Astrocyte (in vitro differentiated cells and primary cell): ENCODE measurements around the gene SH3BGRL2. TPM values are rescaled to one million over a fixed set of nuclear protein-coding genes. Genes with fewer than 3 reads are reported as not detected.

Experiments
- DNase-seq: peaks from one replicate; pipeline ENCODE4 v3.0.0-alpha.2; 2010; ENCODE audit warnings: low read depth
- FAIRE-seq: peaks from 2 replicates; lab custom pipeline; 2011; peaks lifted over from hg19 to GRCh38; lab: Jason Lieb, UNC
- H2AFZ ChIP-seq: 2 replicates; pipeline ENCODE4 v1.6.0; 2012; ENCODE audit warnings: low read depth, low read length, inconsistent platforms
- H3K27ac ChIP-seq: 2 replicates; pipeline ENCODE4 v1.5.1; 2011; ENCODE audit warnings: low read depth, low read length, inconsistent platforms
- H3K27me3 ChIP-seq: 2 replicates; pipeline ENCODE4 v1.6.0; 2011; ENCODE audit warnings: low read length, inconsistent platforms; ENCODE audit not compliant: insufficient read depth
- H3K36me3 ChIP-seq: 2 replicates; pipeline ENCODE4 v1.5.1; 2011; ENCODE audit warnings: low read length, inconsistent platforms; ENCODE audit not compliant: insufficient read depth
- H3K4me1 ChIP-seq: 2 replicates; pipeline ENCODE4 v1.5.1; 2011; ENCODE audit warnings: low read length, inconsistent platforms; ENCODE audit not compliant: insufficient read depth
- H3K4me2 ChIP-seq: 2 replicates; pipeline ENCODE4 v1.6.0; 2012; ENCODE audit warnings: low read length, inconsistent platforms
- H3K4me3 ChIP-seq: 2 replicates; pipeline ENCODE4 v1.5.1; 2011; ENCODE audit warnings: low read depth, mild to moderate bottlenecking, low read length, inconsistent platforms; ENCODE audit not compliant: insufficient read depth
- H3K79me2 ChIP-seq: 2 replicates; pipeline ENCODE4 v1.6.0; 2012; ENCODE audit warnings: mild to moderate bottlenecking, low read length, inconsistent platforms; ENCODE audit not compliant: insufficient read depth
- H3K9ac ChIP-seq: 2 replicates; pipeline ENCODE4 v1.6.0; 2012; ENCODE audit warnings: mild to moderate bottlenecking, low read length, inconsistent platforms
- H3K9me3 ChIP-seq: 2 replicates; pipeline ENCODE4 v1.5.1; 2012; ENCODE audit warnings: low read depth, mild to moderate bottlenecking, low read length, inconsistent platforms; ENCODE audit not compliant: insufficient read depth
- H4K20me1 ChIP-seq: 2 replicates; pipeline ENCODE4 v1.6.0; 2012; ENCODE audit warnings: low read length, inconsistent platforms; ENCODE audit not compliant: insufficient read depth
- H3K27ac Mint-ChIP-seq: one replicate; pipeline ENCODE4 v1.8.0; 2021; ENCODE audit warnings: mild to moderate bottlenecking, mixed read lengths; ENCODE audit not compliant: unreplicated experiment
- H3K27me3 Mint-ChIP-seq: one replicate; pipeline ENCODE4 v1.8.0; 2021; ENCODE audit warnings: low read depth, mixed read lengths; ENCODE audit not compliant: unreplicated experiment
- H3K36me3 Mint-ChIP-seq: one replicate; pipeline ENCODE4 v1.8.0; 2021; ENCODE audit warnings: low read depth, mixed read lengths; ENCODE audit not compliant: unreplicated experiment
- H3K4me1 Mint-ChIP-seq: one replicate; pipeline ENCODE4 v1.8.0; 2021; ENCODE audit warnings: low read depth, mixed read lengths; ENCODE audit not compliant: unreplicated experiment
- H3K4me3 Mint-ChIP-seq: one replicate; pipeline ENCODE4 v1.8.0; 2021; ENCODE audit warnings: mild to moderate bottlenecking, moderate library complexity, mixed read lengths; ENCODE audit not compliant: unreplicated experiment
- H3K9me3 Mint-ChIP-seq: one replicate; pipeline ENCODE4 v1.8.0; 2021; ENCODE audit warnings: mild to moderate bottlenecking, mixed read lengths; ENCODE audit not compliant: unreplicated experiment
- CTCF ChIP-seq: IDR thresholded peaks from 2 replicates; pipeline ENCODE4 v1.5.1; 2011; ENCODE audit warnings: low read depth, mild to moderate bottlenecking, inconsistent platforms, low read length, moderate library complexity; ENCODE audit not compliant: insufficient read depth
- EZH2 ChIP-seq: IDR thresholded peaks from 2 replicates; pipeline ENCODE4 v1.6.1; 2012; ENCODE audit warnings: mild to moderate bottlenecking, low read length, inconsistent platforms; ENCODE audit not compliant: insufficient read depth
- total RNA-seq: library from RNA; stranded (reverse); gene quantifications from 2 replicates; pipeline ENCODE4 v1.2.1, GENCODE V29; 2021

SH3BGRL2 gene
- total RNA-seq, 1 donor from 2014 or later: 15.9 TPM

- H3K27ac ChIP-seq: no peak overlapping the region
- H3K9me3 Mint-ChIP-seq: no peaks in the 10 kb centered on the region
- H3K27me3 Mint-ChIP-seq: no peaks in the 10 kb centered on the region
- no peaks in the 10 kb centered on the region for H3K4me1 ChIP-seq
- FAIRE-seq: no peak
- H3K9me3 ChIP-seq: no peaks in the 10 kb centered on the region
- H3K4me1 Mint-ChIP-seq: no peaks in the 10 kb centered on the region
- no peak overlapping the region for H3K27ac Mint-ChIP-seq
- no peaks in the 10 kb centered on the region for H3K36me3 ChIP-seq
- no peak overlapping the region for H3K4me2 ChIP-seq
- H3K9ac ChIP-seq: no peak overlapping the region
- H3K79me2 ChIP-seq: no peaks in the 10 kb centered on the region
- no peaks in the 10 kb centered on the region for H4K20me1 ChIP-seq
- H3K36me3 Mint-ChIP-seq: no peaks in the 10 kb centered on the region
- DNase-seq: no peak
- no peak overlapping the region for H3K4me3 ChIP-seq
- no peaks in the 10 kb centered on the region for H3K27me3 ChIP-seq
- no peak overlapping the region for H2AFZ ChIP-seq
- TF ChIP-seq EZH2: no peak
- TF ChIP-seq CTCF: no peak
- H3K4me3 Mint-ChIP-seq: no peak overlapping the region
Measured at GRCh38 chr6:79706527-79706926, 75.4 kb downstream of the SH3BGRL2 start.

GRCh38 chr6:79707621-79708020 lies 76.5 kb downstream of the SH3BGRL2 start:
- Histone ChIP-seq H3K27ac (no peak overlapping the region), H3K4me2 (no peak overlapping the region), H4K20me1 (no peaks in the 10 kb centered on the region), H3K9ac (no peak overlapping the region), H3K79me2 (no peaks in the 10 kb centered on the region), H3K4me1 (no peaks in the 10 kb centered on the region), H2AFZ (no peak overlapping the region), H3K9me3 (no peaks in the 10 kb centered on the region), H3K27me3 (no peaks in the 10 kb centered on the region), H3K4me3 (no peak overlapping the region), H3K36me3 (no peaks in the 10 kb centered on the region)
- Mint-ChIP-seq H3K27me3 (no peaks in the 10 kb centered on the region), H3K27ac (no peak overlapping the region), H3K9me3 (no peaks in the 10 kb centered on the region), H3K4me1 (no peaks in the 10 kb centered on the region), H3K4me3 (no peak overlapping the region), H3K36me3 (no peaks in the 10 kb centered on the region)
- TF ChIP-seq CTCF (no peak), EZH2 (no peak)
- DNase-seq (no peak), FAIRE-seq (no peak)

- H2AFZ ChIP-seq: no peak overlapping the region
- H3K4me2 ChIP-seq: no peak overlapping the region
- no peaks in the 10 kb centered on the region for H3K79me2 ChIP-seq
- no peak overlapping the region for H3K4me3 ChIP-seq
- no peaks in the 10 kb centered on the region for H3K27me3 ChIP-seq
- no peak overlapping the region for H3K27ac ChIP-seq
- no peaks in the 10 kb centered on the region for H3K4me1 Mint-ChIP-seq
- H3K36me3 Mint-ChIP-seq: no peaks in the 10 kb centered on the region
- H3K9ac ChIP-seq: no peak overlapping the region
- no peak overlapping the region for H3K4me3 Mint-ChIP-seq
- FAIRE-seq: no peak
- no peaks in the 10 kb centered on the region for H3K9me3 Mint-ChIP-seq
- H3K27me3 Mint-ChIP-seq: no peaks in the 10 kb centered on the region
- H3K9me3 ChIP-seq: no peaks in the 10 kb centered on the region
- DNase-seq: no peak
- no peaks in the 10 kb centered on the region for H3K36me3 ChIP-seq
- no peaks in the 10 kb centered on the region for H4K20me1 ChIP-seq
- H3K27ac Mint-ChIP-seq: no peak overlapping the region
- H3K4me1 ChIP-seq: no peaks in the 10 kb centered on the region
- TF ChIP-seq EZH2 (no peak), CTCF (no peak)
Measured at GRCh38 chr6:79708095-79708791, 77.1 kb downstream of the SH3BGRL2 start.
